GM10248 (cell line): Measurements from ENCODE around the gene FGF4.

Source experiments
- CTCF ChIA-PET: fragments of 300-600 bp; sonication (Branson Sonifier 250); formaldehyde crosslinking; extraction: SDS; loops from one replicate; lab custom pipeline; 2021; ENCODE audit warnings: antibody characterized with exemption; lab: Yijun Ruan, JAX
- POLR2A ChIA-PET: fragments of 350-650 bp; sonication (Branson Sonifier 250); formaldehyde crosslinking; extraction: SDS; loops from one replicate; lab custom pipeline; 2020; ENCODE audit warnings: antibody characterized with exemption; lab: Yijun Ruan, JAX
- DNase-seq: peaks from one replicate; pipeline ENCODE4 v3.0.0; 2012; ENCODE audit errors: extremely low spot score
- TF ChIP-seq, protein P1 (sequence below): IDR thresholded peaks from 2 replicates; pipeline ENCODE4 v1.5.1; 2012; ENCODE audit warnings: mild to moderate bottlenecking, low read depth; ENCODE audit errors: extremely low read depth, missing control alignments, control extremely low read depth

The FGF4 gene, protein sequence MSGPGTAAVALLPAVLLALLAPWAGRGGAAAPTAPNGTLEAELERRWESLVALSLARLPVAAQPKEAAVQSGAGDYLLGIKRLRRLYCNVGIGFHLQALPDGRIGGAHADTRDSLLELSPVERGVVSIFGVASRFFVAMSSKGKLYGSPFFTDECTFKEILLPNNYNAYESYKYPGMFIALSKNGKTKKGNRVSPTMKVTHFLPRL

DNA sequence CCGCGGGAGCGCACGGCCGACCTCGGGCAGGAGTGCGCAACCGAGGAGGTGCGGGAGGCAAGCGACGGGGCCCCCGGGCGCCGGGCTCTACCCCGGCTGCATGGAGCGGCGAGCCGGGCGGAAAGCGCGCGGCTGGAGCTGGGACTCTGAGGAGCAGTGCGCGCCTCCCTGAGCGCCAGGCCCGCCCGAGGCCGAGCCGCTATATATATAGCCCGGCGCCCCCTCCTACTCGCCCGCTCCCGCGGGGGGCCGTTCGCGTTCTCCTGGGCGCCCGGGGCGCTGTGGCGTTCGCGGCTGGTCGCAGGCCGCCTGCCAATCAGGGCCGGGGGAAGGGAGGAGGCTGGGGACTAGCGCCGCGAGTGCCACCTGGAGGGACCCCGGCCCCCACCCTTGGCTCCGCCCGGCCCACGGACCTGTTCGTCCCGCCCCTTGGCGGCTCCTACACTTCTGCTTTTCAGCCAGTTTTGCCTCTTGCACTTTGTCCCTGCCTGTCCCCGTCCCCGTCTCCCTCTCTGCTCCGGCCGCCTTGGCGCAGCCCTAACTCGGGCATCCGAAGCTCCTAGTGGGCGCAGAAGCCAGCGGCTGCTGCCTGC, at the start of gene FGF4:
TSS of gene FGF4 (minus strand) at position 179 of the 593 bp plus-strand sequence. CDS start 257 bp downstream, outside the sequence.
- ChIA-PET POLR2A (no interaction called here), CTCF (no interaction called here)
- no peak for DNase-seq
- TF ChIP-seq, protein P1, sequence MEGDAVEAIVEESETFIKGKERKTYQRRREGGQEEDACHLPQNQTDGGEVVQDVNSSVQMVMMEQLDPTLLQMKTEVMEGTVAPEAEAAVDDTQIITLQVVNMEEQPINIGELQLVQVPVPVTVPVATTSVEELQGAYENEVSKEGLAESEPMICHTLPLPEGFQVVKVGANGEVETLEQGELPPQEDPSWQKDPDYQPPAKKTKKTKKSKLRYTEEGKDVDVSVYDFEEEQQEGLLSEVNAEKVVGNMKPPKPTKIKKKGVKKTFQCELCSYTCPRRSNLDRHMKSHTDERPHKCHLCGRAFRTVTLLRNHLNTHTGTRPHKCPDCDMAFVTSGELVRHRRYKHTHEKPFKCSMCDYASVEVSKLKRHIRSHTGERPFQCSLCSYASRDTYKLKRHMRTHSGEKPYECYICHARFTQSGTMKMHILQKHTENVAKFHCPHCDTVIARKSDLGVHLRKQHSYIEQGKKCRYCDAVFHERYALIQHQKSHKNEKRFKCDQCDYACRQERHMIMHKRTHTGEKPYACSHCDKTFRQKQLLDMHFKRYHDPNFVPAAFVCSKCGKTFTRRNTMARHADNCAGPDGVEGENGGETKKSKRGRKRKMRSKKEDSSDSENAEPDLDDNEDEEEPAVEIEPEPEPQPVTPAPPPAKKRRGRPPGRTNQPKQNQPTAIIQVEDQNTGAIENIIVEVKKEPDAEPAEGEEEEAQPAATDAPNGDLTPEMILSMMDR = no peak

GRCh38 chr11:69823641-69824265, 48.6 kb upstream of the FGF4 start:
- no peak for DNase-seq
- CTCF ChIA-PET = no interaction called here
- TF ChIP-seq, protein P1 = no peak
- POLR2A ChIA-PET = interaction anchor here (0.6 kb wide), 1 partner anchor 127 kb away, joined by 3 read pairs; no protein-coding TSS in a partner anchor

GRCh38 chr11:69822676-69823494, 47.7 kb upstream of the FGF4 start:
- TF ChIP-seq, protein P1 = no peak
- POLR2A ChIA-PET = interaction anchor here (0.6 kb wide), 1 partner anchor 126 kb away, joined by 3 read pairs; no protein-coding TSS in a partner anchor
- CTCF ChIA-PET = no interaction called here
- DNase-seq = no peak

GRCh38 chr11:69821511-69822040, 46.4 kb upstream of the FGF4 start:
- POLR2A ChIA-PET = no interaction called here
- CTCF ChIA-PET = no interaction called here
- DNase-seq = no peak

DNA sequence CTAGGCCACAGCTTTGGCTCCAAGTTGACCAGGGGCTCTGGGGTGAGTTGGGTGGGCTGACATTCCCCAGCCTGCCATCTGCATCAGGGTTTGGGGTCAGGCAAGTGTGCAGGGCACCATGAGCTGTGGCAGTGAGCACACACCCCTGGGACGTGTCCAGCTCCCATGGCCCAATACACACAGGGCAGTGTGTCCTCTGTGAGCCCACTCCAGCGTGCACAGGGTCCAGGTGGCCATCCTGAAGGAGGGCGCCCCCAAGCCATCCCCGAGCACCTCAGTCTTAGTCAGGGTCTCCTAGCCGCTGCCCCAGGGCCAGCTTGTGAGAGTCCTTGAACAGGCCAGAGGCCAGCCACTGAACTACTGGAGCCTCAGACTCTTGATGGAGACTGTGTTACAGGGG, 45.3 kb upstream of the FGF4 start:
- CTCF ChIA-PET = no interaction called here
- DNase-seq = no peak
- TF ChIP-seq, protein P1 = no peak
- POLR2A ChIA-PET = no interaction called here

More at GRCh38 chr11:69821511-69822040, 46.4 kb upstream of the FGF4 start:
- TF ChIP-seq, protein P1 = no peak

- ChIA-PET CTCF (no interaction called here), POLR2A (no interaction called here)
- DNase-seq = no peak
- TF ChIP-seq, protein P1 = no peak
Observed at GRCh38 chr11:69819541-69820070, 44.5 kb upstream of the FGF4 start.
